Measurements from ENCODE around the gene KRT76. TPM values are rescaled to one million over a fixed set of nuclear protein-coding genes. Genes with fewer than 3 reads are reported as not detected.

KRT76 gene
- total RNA-seq, 4 donors from 2014 or later = not detected

DNA sequence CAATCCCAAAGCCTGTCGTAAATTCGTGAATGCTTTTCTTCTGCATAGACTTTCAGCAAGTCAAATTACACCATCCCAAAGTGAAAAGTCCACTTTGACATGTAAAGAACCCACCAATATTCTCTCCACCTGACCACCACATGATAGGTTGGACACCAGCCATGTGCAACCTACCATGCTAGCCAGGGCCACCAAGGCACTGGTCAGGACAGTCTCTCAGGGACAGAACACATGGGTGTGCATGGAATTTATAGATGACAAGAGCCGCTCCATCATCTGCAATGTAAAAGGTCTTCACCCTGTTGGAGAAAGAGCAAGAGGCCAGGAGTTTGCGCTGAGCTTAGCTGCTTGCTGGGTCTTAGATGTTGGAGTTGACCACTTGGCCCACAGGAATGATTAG, 5.4 kb upstream of the KRT76 start:
- H3K4me3 ChIP-seq = no peak overlapping the region
- no peak for DNase-seq
- no peaks in the 10 kb centered on the region for H3K9me3 ChIP-seq
- H3K27me3 ChIP-seq = no peaks in the 10 kb centered on the region
- no peak overlapping the region for H3K27ac ChIP-seq
- no peaks in the 10 kb centered on the region for H3K36me3 ChIP-seq
- no peak for TF ChIP-seq POLR2A (IDR thresholded peaks at IDR 0.05)
- TF ChIP-seq, protein P1, sequence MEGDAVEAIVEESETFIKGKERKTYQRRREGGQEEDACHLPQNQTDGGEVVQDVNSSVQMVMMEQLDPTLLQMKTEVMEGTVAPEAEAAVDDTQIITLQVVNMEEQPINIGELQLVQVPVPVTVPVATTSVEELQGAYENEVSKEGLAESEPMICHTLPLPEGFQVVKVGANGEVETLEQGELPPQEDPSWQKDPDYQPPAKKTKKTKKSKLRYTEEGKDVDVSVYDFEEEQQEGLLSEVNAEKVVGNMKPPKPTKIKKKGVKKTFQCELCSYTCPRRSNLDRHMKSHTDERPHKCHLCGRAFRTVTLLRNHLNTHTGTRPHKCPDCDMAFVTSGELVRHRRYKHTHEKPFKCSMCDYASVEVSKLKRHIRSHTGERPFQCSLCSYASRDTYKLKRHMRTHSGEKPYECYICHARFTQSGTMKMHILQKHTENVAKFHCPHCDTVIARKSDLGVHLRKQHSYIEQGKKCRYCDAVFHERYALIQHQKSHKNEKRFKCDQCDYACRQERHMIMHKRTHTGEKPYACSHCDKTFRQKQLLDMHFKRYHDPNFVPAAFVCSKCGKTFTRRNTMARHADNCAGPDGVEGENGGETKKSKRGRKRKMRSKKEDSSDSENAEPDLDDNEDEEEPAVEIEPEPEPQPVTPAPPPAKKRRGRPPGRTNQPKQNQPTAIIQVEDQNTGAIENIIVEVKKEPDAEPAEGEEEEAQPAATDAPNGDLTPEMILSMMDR (IDR thresholded peaks at IDR 0.05) = no peak
- no peaks in the 10 kb centered on the region for H3K4me1 ChIP-seq

DNA sequence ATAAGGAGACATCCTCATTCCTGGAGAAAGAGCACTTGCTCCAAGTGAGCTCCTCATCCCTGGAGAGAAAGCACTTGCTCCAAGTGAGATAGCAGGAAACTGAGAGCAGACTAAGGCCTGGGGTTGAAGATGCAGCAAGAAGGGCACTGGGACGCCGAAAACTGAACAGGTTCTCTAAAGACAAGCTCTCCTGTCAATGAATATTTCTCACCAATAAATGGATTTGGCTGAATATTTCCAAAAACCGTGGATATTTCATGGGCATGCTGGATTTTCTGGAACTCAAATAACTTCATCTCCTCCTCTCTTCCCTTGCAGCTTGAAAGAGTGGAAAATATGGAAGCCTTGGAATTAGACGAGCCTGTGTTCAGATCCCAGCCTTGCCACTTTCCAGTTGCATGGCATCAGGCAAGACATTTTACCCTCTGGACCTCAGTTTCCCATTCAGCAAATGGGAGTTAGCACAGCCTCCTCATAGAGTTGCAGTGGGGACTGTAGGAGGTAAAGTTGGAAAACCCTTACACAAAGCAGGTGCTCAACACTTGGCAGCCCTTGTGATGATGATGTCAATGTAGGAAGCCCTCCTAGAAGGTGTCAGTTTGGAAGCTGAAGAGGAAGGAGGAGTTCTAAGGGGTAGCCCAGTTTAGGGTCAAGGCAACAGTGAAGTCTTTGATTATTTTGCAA, 4.4 kb upstream of the KRT76 start:
- Histone ChIP-seq H3K27me3 (no peaks in the 10 kb centered on the region), H3K9me3 (no peaks in the 10 kb centered on the region), H3K4me1 (no peaks in the 10 kb centered on the region), H3K36me3 (no peaks in the 10 kb centered on the region), H3K27ac (no peak overlapping the region), H3K4me3 (no peak overlapping the region)
- TF ChIP-seq, protein P1 (IDR thresholded peaks at IDR 0.05) = no peak
- no peak for TF ChIP-seq POLR2A (IDR thresholded peaks at IDR 0.05)
- DNase-seq = no peak

DNA sequence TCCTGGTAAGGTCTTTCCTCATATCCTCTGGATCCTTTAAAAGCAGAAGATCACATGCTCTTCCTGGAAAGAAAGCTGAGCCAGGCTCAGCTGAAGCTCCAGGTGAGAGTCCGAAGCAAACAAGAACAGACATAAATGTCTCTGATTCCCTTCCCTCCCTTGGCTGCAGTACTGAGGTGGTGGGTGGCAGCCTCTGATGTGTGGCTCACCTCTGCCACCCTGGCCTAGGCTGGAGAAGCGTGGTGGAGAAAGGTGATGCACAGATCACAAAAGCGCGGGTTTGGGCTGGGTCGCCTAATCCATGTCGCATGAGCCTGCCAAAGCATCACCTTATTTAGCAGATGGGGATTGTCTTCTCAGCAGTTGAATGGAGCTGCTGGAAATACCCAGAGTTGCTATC, 2.8 kb upstream of the KRT76 start:
- TF ChIP-seq, protein P1 (IDR thresholded peaks at IDR 0.05) = no peak
- no peak for TF ChIP-seq POLR2A (IDR thresholded peaks at IDR 0.05)
- no peaks in the 10 kb centered on the region for H3K36me3 ChIP-seq
- H3K27me3 ChIP-seq = no peaks in the 10 kb centered on the region
- no peak for DNase-seq
- no peaks in the 10 kb centered on the region for H3K9me3 ChIP-seq
- no peak overlapping the region for H3K4me3 ChIP-seq
- no peaks in the 10 kb centered on the region for H3K4me1 ChIP-seq
- H3K27ac ChIP-seq = no peak overlapping the region

DNA sequence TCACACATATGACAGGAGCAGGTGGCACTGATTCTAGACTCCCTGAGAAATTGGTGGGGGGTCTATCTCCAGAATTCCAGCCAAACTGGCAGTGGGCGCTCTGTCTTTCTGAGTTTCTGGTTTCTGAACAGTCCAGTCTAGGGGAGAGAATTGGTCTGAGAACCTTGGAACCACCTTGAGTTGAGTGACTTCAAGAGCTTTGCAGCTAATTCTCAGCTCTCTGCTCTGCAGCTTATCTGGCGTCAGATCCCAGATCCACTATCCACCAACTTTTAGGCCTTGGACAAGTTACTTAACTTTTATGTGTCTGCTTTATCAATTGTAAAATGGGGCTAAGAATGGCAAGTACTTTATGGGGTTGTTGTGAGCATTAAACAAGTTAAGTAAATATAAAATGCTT, 1.7 kb upstream of the KRT76 start:
- no peaks in the 10 kb centered on the region for H3K9me3 ChIP-seq
- no peaks in the 10 kb centered on the region for H3K36me3 ChIP-seq
- no peak overlapping the region for H3K4me3 ChIP-seq
- no peak overlapping the region for H3K27ac ChIP-seq
- H3K27me3 ChIP-seq = no peaks in the 10 kb centered on the region
- no peaks in the 10 kb centered on the region for H3K4me1 ChIP-seq
- TF ChIP-seq, protein P1 (IDR thresholded peaks at IDR 0.05) = no peak
- no peak for TF ChIP-seq POLR2A (IDR thresholded peaks at IDR 0.05)
- no peak for DNase-seq

DNA sequence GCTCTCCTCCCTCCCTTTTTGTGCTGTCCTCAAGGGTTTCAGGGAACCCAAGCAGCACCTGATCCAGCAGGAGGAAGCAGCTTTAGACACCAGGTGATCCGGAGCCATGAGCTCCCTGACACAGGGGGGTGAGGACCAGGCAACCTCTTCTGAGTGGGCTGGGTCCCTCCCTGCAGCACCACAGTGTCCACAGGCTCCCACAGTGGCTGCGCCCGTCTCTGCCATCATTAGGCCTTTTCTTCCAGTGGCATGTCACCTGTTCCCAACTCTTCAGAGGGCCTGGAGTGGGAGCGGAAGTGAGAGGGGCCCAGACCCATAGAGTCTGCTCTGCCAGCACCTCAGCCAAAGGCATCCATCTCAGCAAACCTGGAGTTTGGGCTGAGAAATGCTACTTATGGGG, 421 bp upstream of the KRT76 start:
- H3K27me3 ChIP-seq = no peaks in the 10 kb centered on the region
- TF ChIP-seq POLR2A (IDR thresholded peaks at IDR 0.05) = no peak
- TF ChIP-seq, protein P1 (IDR thresholded peaks at IDR 0.05) = no peak
- no peaks in the 10 kb centered on the region for H3K9me3 ChIP-seq

DNA sequence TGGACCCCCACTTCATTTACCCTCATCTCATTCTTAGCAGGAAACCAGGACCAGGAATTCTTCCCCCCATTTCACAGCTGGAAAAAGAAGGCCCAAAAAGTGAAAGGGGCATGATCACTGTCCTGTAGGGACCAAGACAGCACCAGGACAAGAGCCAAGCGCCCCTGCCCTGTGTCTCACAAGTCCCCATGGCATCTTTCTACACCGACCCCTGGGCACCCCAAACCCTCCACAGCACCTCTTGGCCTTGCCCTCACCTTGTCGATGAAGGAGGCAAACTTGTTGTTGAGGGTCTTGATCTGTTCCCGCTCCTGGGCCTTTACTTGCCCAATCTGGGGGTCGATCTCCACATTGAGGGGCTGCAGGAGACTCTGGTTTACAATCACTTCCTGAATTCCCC, 710 bp downstream of the KRT76 start:
- Histone ChIP-seq H3K27me3 (no peaks in the 10 kb centered on the region), H3K27ac (no peak overlapping the region), H3K9me3 (no peaks in the 10 kb centered on the region), H3K36me3 (no peaks in the 10 kb centered on the region), H3K4me1 (no peaks in the 10 kb centered on the region), H3K4me3 (no peak overlapping the region)
- DNase-seq = no peak
- no peak for TF ChIP-seq POLR2A (IDR thresholded peaks at IDR 0.05)
- TF ChIP-seq, protein P1 (IDR thresholded peaks at IDR 0.05) = no peak

More for the DNA sequence above, 421 bp upstream of the KRT76 start:
- Histone ChIP-seq H3K27ac (no peak overlapping the region), H3K4me1 (no peaks in the 10 kb centered on the region), H3K4me3 (no peak overlapping the region), H3K36me3 (no peaks in the 10 kb centered on the region)
- no peak for DNase-seq
